ENCODE data around the gene GRHPR. TPM values are rescaled to one million over a fixed set of nuclear protein-coding genes. Genes with fewer than 3 reads are reported as not detected.

The GRHPR gene
- total and polyA plus RNA-seq, 5 donors, result 92.2 to 119 (median 116) TPM

DNA sequence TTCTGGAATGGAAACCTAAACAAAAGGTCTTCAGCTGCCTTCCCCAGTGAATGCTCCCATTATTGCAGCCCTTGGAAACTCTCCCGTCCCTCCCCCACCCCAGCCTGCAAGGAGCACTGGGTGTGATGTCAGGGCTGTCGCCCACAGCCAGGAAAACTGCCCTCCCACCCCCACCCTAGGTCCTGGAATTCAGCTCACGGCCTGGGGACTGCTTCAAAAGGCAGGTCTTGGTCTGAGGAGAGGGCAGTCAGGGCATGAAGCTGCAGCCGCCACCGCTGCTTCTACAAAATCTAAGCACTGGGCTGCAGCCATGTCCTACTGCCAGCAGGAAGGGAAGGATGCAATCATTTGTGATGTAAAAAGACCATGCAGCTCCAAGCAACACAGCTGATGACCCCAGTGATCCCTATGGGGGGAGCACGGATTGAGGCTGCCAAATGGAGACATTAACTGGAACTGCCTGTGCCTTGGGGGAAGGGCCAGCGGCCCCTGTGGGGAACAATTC, 11.4 kb downstream of the GRHPR start:
- peak in 2 of 3 donors; percentile 73 to 83 for DNase-seq
- 33% methylated on average over 7 of the region's 7 CpGs for WGBS
- Histone ChIP-seq H3K27ac (ENCODE audit: low read length) (no peak overlapping the region), H3K9me3 (ENCODE audit: control insufficient read depth, low read length) (no peaks in the 10 kb centered on the region), H3K27me3 (ENCODE audit: control insufficient read depth, insufficient read depth) (no peaks in the 10 kb centered on the region), H3K4me1 (ENCODE audit: control insufficient read depth, insufficient read depth, low read length) (peaks cover 14% of the 10 kb centered on the region), H3K4me3 (ENCODE audit: low read length) (no peak overlapping the region)
- intact Hi-C loops (cut with DNase I), result no loop called here
- peak; percentile 22 to 55 for ATAC-seq

DNA sequence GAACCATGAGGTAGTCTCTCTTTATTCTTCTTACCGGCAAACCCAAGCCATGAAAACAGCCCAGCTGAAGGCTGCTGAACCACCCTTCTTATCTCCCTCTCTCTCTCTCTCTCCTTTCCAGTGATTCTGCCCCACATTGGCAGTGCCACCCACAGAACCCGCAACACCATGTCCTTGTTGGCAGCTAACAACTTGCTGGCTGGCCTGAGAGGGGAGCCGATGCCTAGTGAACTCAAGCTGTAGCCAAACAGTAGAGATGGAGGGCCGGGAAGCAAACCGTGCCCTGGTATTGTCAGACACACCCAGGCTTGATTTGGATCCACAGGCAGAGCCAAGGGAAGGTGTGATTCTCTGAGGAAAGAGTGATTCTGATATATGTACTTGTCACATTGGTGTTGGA, 14.0 kb downstream of the GRHPR start:
- Histone ChIP-seq H3K4me3 (ENCODE audit: low read length) (no peak overlapping the region), H3K9me3 (ENCODE audit: control insufficient read depth, low read length) (no peaks in the 10 kb centered on the region), H3K4me1 (ENCODE audit: control insufficient read depth, insufficient read depth, low read length) (peaks cover 14% of the 10 kb centered on the region), H3K27ac (ENCODE audit: low read length) (peak overlapping the region; percentile 53), H3K27me3 (ENCODE audit: control insufficient read depth, insufficient read depth) (no peaks in the 10 kb centered on the region)
- DNase-seq (peak in 1 of 3 donors; percentile 64), ATAC-seq (peak; percentile 39 to 60)
- 69% methylated on average over 5 of the region's 5 CpGs for WGBS
- intact Hi-C loops (cut with DNase I), result no loop called here

DNA sequence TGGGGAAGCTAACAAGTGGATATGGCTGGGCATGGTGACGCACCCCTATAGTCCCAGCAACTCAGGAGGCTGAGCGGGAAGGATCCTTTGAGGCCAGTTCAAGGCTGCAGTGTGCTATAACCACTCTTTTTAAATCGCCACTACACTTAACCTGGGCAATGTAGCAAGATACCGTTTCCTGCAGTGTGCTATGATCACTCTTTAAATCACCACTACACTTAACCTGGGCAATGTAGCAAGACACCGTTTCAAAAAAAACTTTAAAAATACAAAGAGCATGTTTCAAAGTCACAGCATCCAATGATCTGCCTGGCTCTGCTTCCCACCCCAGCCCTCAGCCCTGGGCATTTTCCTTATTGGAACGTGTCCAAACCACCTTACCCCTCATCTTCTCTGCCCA, 14.5 kb downstream of the GRHPR start:
- 91% methylated on average over 6 of the region's 6 CpGs for WGBS
- Histone ChIP-seq H3K27ac (ENCODE audit: low read length) (no peak overlapping the region), H3K4me1 (ENCODE audit: control insufficient read depth, insufficient read depth, low read length) (peaks cover 14% of the 10 kb centered on the region), H3K9me3 (ENCODE audit: control insufficient read depth, low read length) (no peaks in the 10 kb centered on the region), H3K27me3 (ENCODE audit: control insufficient read depth, insufficient read depth) (no peaks in the 10 kb centered on the region), H3K4me3 (ENCODE audit: low read length) (no peak overlapping the region)
- ATAC-seq (no peak), DNase-seq (no peak)
- intact Hi-C loops (cut with DNase I), result no loop called here

DNA sequence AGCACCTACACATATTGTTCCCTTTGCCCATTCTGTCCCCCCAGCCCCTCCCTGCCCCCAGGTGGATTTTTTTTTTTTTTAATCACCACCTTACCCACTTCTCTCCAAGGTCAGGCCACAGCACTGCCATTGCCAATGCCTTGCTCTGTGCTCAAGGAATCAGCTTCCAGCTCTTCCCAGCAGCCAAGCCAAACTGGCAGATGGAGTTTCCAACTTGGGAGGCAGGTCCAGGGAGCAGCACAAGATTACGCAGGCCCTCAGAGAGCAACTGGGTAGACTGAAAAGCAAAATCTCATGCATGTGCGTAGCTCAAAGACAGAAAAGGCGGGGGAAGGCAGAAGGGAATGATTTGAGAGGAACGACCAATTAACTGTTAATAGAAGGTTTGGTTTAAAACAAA, 15.1 kb downstream of the GRHPR start:
- intact Hi-C loops (cut with DNase I), result no loop called here
- peak; percentile 8 to 45 for ATAC-seq
- WGBS, result 69% methylated on average over 4 of the region's 4 CpGs
- H3K4me3 ChIP-seq (ENCODE audit: low read length), result no peak overlapping the region
- H3K9me3 ChIP-seq (ENCODE audit: control insufficient read depth, low read length), result no peaks in the 10 kb centered on the region
- DNase-seq, result peak in 2 of 3 donors; percentile 65 to 77
- H3K4me1 ChIP-seq (ENCODE audit: control insufficient read depth, insufficient read depth, low read length), result peaks cover 14% of the 10 kb centered on the region
- H3K27me3 ChIP-seq (ENCODE audit: control insufficient read depth, insufficient read depth), result no peaks in the 10 kb centered on the region
- no peak overlapping the region for H3K27ac ChIP-seq (ENCODE audit: low read length)

DNA sequence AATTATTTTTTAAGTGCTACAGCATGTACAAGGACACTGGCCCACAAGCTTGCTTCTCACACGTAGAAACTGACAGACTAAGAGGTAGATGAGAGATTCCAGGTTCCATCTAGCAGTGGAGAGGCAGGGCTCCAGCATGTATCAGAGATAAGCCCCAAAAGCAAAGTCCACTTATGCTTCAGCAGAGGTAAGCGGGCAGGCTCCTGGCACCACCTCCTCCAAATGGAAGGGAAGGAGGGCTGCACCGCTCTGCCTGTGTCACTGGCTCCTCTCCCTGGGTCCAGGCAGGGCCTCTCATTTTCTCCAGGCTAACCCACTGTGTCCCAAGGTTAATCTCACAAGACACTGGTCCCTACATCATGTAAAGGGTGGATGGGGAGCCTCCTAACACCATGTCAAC, 15.9 kb downstream of the GRHPR start:
- no peak for ATAC-seq
- 72% methylated on average over 3 of the region's 3 CpGs for WGBS
- DNase-seq, result no peak
- Histone ChIP-seq H3K4me3 (ENCODE audit: low read length) (no peak overlapping the region), H3K27me3 (ENCODE audit: control insufficient read depth, insufficient read depth) (no peaks in the 10 kb centered on the region), H3K9me3 (ENCODE audit: control insufficient read depth, low read length) (no peaks in the 10 kb centered on the region), H3K4me1 (ENCODE audit: control insufficient read depth, insufficient read depth, low read length) (peaks cover 14% of the 10 kb centered on the region), H3K27ac (ENCODE audit: low read length) (peak overlapping the region; percentile 8)
- intact Hi-C loops (cut with DNase I), result no loop called here

DNA sequence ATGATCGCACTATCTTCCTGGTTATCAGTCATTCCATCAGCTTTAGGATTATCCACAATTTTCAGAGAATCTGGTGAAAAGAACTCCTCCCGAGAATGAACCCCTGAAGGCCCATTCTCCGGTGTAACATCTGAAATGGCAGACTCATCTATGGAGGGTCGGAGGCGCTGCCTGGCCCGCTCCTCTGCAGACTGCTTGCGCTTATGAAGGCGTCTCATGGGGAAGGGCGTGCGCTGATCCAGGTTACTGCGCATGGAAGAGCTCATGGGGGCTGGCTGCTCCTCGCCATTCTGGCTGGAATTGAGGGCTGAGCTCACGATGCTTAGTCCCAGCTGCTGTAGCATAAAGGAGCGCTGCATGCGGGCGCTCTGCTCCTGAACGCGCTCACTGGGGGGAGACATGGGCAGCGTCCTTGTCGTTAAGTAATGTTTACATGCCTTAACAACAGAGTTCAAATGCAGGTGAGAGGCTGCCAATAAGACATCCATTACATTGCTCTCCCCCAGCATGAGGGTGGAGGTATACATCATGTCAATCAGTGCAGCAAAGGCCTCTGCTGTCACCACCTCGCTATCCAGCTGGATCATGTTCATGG, 19.4 kb downstream of the GRHPR start:
- DNase-seq, result no peak
- WGBS, result 88% methylated on average over 21 of the region's 21 CpGs
- ATAC-seq, result no peak
- Histone ChIP-seq H3K4me1 (ENCODE audit: control insufficient read depth, insufficient read depth, low read length) (peaks cover 6% of the 10 kb centered on the region), H3K4me3 (ENCODE audit: low read length) (no peak overlapping the region), H3K27ac (ENCODE audit: low read length) (no peak overlapping the region), H3K27me3 (ENCODE audit: control insufficient read depth, insufficient read depth) (no peaks in the 10 kb centered on the region), H3K9me3 (ENCODE audit: control insufficient read depth, low read length) (no peaks in the 10 kb centered on the region)
- intact Hi-C loops (cut with DNase I), result no loop called here

DNA sequence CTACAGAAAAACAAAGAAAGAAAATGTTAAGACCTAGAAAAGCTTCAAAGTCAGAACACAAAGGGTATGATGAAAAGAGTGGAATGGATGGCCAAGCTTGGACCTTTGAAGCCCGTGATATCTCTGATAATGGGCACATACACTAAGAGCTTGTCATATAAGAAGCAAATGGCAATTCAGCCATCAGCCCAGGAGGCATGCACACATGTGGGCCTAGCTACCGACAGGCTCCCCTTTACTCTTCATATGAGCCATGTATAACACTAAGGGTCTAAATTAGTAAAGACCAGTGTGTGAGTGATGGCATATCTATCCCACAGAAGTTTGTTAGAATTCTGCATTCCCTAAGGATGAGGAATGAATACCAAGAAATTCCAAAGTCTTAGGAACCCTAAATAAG, 20.1 kb downstream of the GRHPR start:
- Histone ChIP-seq H3K27me3 (ENCODE audit: control insufficient read depth, insufficient read depth) (no peaks in the 10 kb centered on the region), H3K9me3 (ENCODE audit: control insufficient read depth, low read length) (no peaks in the 10 kb centered on the region), H3K4me1 (ENCODE audit: control insufficient read depth, insufficient read depth, low read length) (peaks cover 6% of the 10 kb centered on the region), H3K4me3 (ENCODE audit: low read length) (no peak overlapping the region), H3K27ac (ENCODE audit: low read length) (no peak overlapping the region)
- intact Hi-C loops (cut with DNase I), result no loop called here
- no peak for DNase-seq
- no peak for ATAC-seq
- WGBS, result 84% methylated on average over 2 of the region's 2 CpGs

DNA sequence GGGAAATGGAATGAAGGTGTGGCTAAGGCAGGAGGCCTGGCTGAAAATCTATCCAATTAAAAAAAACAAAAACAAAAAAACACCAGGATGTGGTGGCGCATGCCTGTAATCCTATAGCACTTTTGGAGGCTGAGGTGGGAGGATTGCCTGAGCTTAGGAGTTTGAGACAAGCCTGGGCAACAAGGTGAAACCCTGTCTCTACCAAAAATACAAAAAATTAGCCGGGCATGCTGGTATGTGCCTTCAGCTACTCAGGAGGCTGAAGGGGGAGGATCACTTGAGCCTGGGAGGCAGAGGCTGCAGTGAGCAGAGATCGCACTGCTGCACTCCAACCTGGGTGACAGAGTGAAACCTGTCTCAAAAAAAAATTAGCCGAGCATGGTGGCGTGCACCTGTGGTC, 21.1 kb downstream of the GRHPR start:
- WGBS, result 88% methylated on average over 5 of the region's 5 CpGs
- Histone ChIP-seq H3K9me3 (ENCODE audit: control insufficient read depth, low read length) (no peaks in the 10 kb centered on the region), H3K27me3 (ENCODE audit: control insufficient read depth, insufficient read depth) (no peaks in the 10 kb centered on the region), H3K4me1 (ENCODE audit: control insufficient read depth, insufficient read depth, low read length) (peaks cover 3% of the 10 kb centered on the region), H3K4me3 (ENCODE audit: low read length) (no peak overlapping the region), H3K27ac (ENCODE audit: low read length) (no peak overlapping the region)
- ATAC-seq (no peak), DNase-seq (no peak)
- intact Hi-C loops (cut with DNase I), result no loop called here

DNA sequence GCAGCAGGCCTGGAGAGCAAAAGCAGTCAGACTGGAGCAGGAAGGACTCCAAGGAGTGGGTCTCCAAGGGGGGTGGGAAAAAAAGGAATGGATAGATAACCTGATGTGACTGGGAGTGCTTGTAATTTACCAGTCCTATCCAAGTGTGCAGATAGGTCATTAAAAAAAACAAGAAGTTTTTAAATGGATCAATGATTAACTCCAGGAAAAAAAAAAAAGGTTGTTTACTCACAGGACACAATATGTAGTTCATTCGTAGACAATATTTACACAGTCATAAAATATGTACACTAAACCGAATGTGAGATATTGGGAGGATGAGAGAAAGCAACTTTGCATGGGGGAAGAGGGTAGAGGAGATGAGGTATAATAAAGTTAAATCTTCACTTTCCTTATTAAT, 22.4 kb downstream of the GRHPR start:
- no peak for ATAC-seq
- no peak overlapping the region for H3K4me3 ChIP-seq (ENCODE audit: low read length)
- 88% methylated on average over 2 of the region's 2 CpGs for WGBS

DNA sequence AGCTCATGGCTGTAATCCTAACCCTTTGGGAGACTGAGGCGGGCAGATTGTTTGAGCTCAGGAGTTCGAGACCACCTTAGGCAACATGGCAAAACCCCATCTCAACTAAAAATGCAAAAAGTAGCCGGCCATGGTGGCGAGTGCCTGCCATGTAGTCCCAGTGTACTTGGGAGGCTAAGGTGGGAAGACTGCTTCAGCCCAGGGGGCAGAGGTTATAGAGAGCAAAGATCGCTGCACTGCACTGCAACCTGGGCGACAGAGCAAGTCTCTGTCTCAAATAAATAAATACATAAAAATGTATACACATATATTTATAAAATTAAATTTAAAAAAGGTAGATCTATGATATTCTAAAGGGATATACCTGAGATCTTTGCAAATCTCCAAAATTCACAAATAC, 23.3 kb downstream of the GRHPR start:
- ATAC-seq (no peak), DNase-seq (no peak)
- no peak overlapping the region for H3K4me3 ChIP-seq (ENCODE audit: low read length)
- H3K27ac ChIP-seq (ENCODE audit: low read length), result no peak overlapping the region
- intact Hi-C loops (cut with DNase I), result no loop called here
- 96% methylated on average over 6 of the region's 6 CpGs for WGBS
- peaks cover 2% of the 10 kb centered on the region for H3K4me1 ChIP-seq (ENCODE audit: control insufficient read depth, insufficient read depth, low read length)
- H3K27me3 ChIP-seq (ENCODE audit: control insufficient read depth, insufficient read depth), result no peaks in the 10 kb centered on the region
- no peaks in the 10 kb centered on the region for H3K9me3 ChIP-seq (ENCODE audit: control insufficient read depth, low read length)

More for the DNA sequence above, 22.4 kb downstream of the GRHPR start:
- peaks cover 2% of the 10 kb centered on the region for H3K4me1 ChIP-seq (ENCODE audit: control insufficient read depth, insufficient read depth, low read length)
- H3K27me3 ChIP-seq (ENCODE audit: control insufficient read depth, insufficient read depth), result no peaks in the 10 kb centered on the region
- no peak overlapping the region for H3K27ac ChIP-seq (ENCODE audit: low read length)
- intact Hi-C loops (cut with DNase I), result no loop called here
- DNase-seq, result no peak
- H3K9me3 ChIP-seq (ENCODE audit: control insufficient read depth, low read length), result no peaks in the 10 kb centered on the region

DNA sequence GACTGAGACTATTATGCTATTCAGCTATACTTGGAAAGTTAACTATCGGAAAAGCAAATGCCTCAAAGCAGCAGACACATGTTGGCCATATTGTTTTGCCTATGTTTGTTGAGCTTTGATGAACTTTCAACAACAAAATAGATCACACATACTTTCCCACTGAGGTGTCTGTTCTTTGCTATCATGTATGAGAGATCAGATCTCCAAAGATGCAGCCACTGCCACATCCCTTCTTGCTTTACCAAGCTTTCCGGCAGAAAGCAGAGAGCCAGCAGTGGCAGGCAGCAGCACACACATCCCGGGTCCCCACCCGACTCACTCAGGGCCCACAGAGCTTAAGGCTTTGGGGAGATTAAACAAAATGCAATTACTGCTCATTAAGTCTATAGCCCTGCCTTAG, 23.9 kb downstream of the GRHPR start:
- Histone ChIP-seq H3K4me3 (ENCODE audit: low read length) (no peak overlapping the region), H3K27me3 (ENCODE audit: control insufficient read depth, insufficient read depth) (no peaks in the 10 kb centered on the region), H3K9me3 (ENCODE audit: control insufficient read depth, low read length) (no peaks in the 10 kb centered on the region), H3K27ac (ENCODE audit: low read length) (no peak overlapping the region), H3K4me1 (ENCODE audit: control insufficient read depth, insufficient read depth, low read length) (peaks cover 2% of the 10 kb centered on the region)
- WGBS, result 89% methylated on average over 4 of the region's 4 CpGs
- DNase-seq (no peak), ATAC-seq (no peak)
- intact Hi-C loops (cut with DNase I), result no loop called here

DNA sequence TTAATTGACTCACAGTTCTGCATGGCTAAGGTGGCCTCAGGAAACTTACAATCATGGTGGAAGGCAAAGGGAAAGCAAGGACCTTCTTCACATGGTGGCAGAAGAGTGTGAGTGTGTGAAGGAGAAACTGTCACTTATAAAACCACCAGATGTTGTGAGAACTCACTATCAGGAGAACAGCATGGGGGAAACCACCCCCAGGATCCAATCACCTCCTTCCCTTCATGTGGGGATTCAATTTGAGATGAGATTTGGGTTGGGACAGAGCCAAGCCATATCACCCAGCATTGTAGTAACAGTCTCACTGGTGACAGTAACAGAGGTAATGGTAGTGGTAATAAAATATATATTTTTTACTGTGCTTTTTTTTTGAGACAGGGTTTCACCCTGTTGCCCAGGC, 24.6 kb downstream of the GRHPR start:
- Histone ChIP-seq H3K4me3 (ENCODE audit: low read length) (no peak overlapping the region), H3K27me3 (ENCODE audit: control insufficient read depth, insufficient read depth) (no peaks in the 10 kb centered on the region), H3K9me3 (ENCODE audit: control insufficient read depth, low read length) (no peaks in the 10 kb centered on the region), H3K4me1 (ENCODE audit: control insufficient read depth, insufficient read depth, low read length) (peaks cover 2% of the 10 kb centered on the region), H3K27ac (ENCODE audit: low read length) (no peak overlapping the region)
- ATAC-seq (no peak), DNase-seq (no peak)
- intact Hi-C loops (cut with DNase I), result no loop called here

Measured in right cardiac atrium (tissue), 5 donors.